IgD-negative memory B cell (primary cell): ENCODE data around the gene CD93. TPM values are rescaled to one million over a fixed set of nuclear protein-coding genes. Genes with fewer than 3 reads are reported as not detected.

ENCODE experiments used
- H3K27ac Mint-ChIP-seq, 3 donors: one replicate each; pipeline ENCODE4 v1.8.0; 2020 to 2022; ENCODE audit warnings: mild to moderate bottlenecking in 3 of 3, mixed read lengths in 3 of 3, moderate library complexity in 1 of 3
- H3K27me3 Mint-ChIP-seq: one replicate; pipeline ENCODE4 v1.8.0; 2021; ENCODE audit warnings: mixed read lengths
- H3K36me3 Mint-ChIP-seq: one replicate; pipeline ENCODE4 v1.8.0; 2020; ENCODE audit warnings: mild to moderate bottlenecking, mixed read lengths
- H3K4me1 Mint-ChIP-seq, 3 donors: one replicate each; pipeline ENCODE4 v1.8.0; 2020 to 2022; ENCODE audit warnings: mixed read lengths in 3 of 3, mild to moderate bottlenecking in 1 of 3
- H3K4me3 Mint-ChIP-seq, 4 donors: one replicate each; pipeline ENCODE4 v1.8.0; 2020 to 2022; ENCODE audit warnings: mild to moderate bottlenecking in 4 of 4, mixed read lengths in 4 of 4, moderate library complexity in 3 of 4
- H3K9me3 Mint-ChIP-seq, 3 donors: one replicate each; pipeline ENCODE4 v1.8.0; 2020 to 2021; ENCODE audit warnings: mixed read lengths in 3 of 3, mild to moderate bottlenecking in 1 of 3
- polyA plus RNA-seq: library from polyadenylated mRNA; unstranded; fragments of 300-500 nt; fragmentation: Illumina TruSeq; gene quantifications from one replicate; pipeline ENCODE4 v1.2.3, GENCODE V29; 2021

The CD93 gene
- polyA plus RNA-seq, 1 donor from 2014 or later: not detected

- Mint-ChIP-seq H3K36me3 (no peaks in the 10 kb centered on the region), H3K27me3 (peaks cover 9% of the 10 kb centered on the region), H3K27ac (no peak overlapping the region), H3K4me1 (no peaks in the 10 kb centered on the region), H3K9me3 (no peaks in the 10 kb centered on the region), H3K4me3 (no peak overlapping the region)
Measured at GRCh38 chr20:23125159-23125558, 39.0 kb upstream of the CD93 start.

DNA sequence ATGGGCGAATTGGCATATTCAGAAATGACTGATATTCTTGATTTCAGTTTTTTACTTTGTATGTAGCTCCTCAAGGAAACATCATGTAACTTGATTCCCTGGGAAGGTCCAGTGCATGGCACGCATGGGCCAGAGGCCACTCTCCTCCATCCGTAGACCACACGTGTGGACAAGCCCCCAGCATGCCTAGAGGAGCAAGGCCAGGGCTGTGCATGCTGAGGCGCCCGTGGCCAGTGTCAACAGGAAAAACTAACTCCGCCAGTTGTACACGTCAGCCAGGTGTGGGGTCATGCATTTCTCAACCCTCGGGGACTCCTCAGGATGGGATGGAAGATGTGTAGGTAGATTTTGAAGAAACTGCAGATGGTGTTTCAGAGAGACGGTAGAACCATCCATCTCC lies 37.8 kb upstream of the CD93 start:
- H3K4me1 Mint-ChIP-seq: no peaks in the 10 kb centered on the region
- H3K36me3 Mint-ChIP-seq: no peaks in the 10 kb centered on the region
- H3K9me3 Mint-ChIP-seq: no peaks in the 10 kb centered on the region
- no peak overlapping the region for H3K4me3 Mint-ChIP-seq
- H3K27ac Mint-ChIP-seq: peak overlapping the region in 1 of 3 donors; percentile 57
- peaks cover 12% of the 10 kb centered on the region for H3K27me3 Mint-ChIP-seq

- H3K27me3 Mint-ChIP-seq: peaks cover 12% of the 10 kb centered on the region
- no peaks in the 10 kb centered on the region for H3K36me3 Mint-ChIP-seq
- H3K27ac Mint-ChIP-seq: no peak overlapping the region
- H3K4me3 Mint-ChIP-seq: no peak overlapping the region
- H3K9me3 Mint-ChIP-seq: no peaks in the 10 kb centered on the region
- no peaks in the 10 kb centered on the region for H3K4me1 Mint-ChIP-seq
Measured at GRCh38 chr20:23122796-23123655, 36.9 kb upstream of the CD93 start.

DNA sequence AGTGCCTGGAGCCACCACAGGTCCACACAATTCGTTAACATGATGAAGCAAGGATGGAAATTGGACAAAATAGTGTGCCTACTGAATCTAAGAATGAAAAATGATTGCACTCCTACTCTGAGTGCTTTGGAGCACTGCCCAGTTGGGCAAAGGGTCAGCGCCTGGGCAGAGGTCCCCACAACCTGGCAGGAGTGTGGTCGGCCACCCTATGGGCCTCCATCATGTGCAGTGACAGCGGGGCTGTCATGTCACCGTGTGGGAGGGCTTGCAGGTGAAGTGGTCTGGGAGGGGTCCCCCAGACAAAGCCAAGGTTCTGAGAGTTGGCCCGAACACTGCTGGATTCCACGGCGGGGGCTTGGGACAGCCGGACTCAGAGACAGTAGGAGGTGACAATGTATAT lies 36.2 kb upstream of the CD93 start:
- no peaks in the 10 kb centered on the region for H3K36me3 Mint-ChIP-seq
- no peak overlapping the region for H3K4me3 Mint-ChIP-seq
- H3K9me3 Mint-ChIP-seq: no peaks in the 10 kb centered on the region
- H3K27me3 Mint-ChIP-seq: peaks cover 12% of the 10 kb centered on the region
- no peak overlapping the region for H3K27ac Mint-ChIP-seq
- no peaks in the 10 kb centered on the region for H3K4me1 Mint-ChIP-seq

GRCh38 chr20:23121751-23122320 lies 35.7 kb upstream of the CD93 start:
- no peak overlapping the region for H3K27ac Mint-ChIP-seq
- H3K27me3 Mint-ChIP-seq: peaks cover 15% of the 10 kb centered on the region
- no peak overlapping the region for H3K4me3 Mint-ChIP-seq
- H3K4me1 Mint-ChIP-seq: no peaks in the 10 kb centered on the region
- no peaks in the 10 kb centered on the region for H3K36me3 Mint-ChIP-seq
- no peaks in the 10 kb centered on the region for H3K9me3 Mint-ChIP-seq

DNA sequence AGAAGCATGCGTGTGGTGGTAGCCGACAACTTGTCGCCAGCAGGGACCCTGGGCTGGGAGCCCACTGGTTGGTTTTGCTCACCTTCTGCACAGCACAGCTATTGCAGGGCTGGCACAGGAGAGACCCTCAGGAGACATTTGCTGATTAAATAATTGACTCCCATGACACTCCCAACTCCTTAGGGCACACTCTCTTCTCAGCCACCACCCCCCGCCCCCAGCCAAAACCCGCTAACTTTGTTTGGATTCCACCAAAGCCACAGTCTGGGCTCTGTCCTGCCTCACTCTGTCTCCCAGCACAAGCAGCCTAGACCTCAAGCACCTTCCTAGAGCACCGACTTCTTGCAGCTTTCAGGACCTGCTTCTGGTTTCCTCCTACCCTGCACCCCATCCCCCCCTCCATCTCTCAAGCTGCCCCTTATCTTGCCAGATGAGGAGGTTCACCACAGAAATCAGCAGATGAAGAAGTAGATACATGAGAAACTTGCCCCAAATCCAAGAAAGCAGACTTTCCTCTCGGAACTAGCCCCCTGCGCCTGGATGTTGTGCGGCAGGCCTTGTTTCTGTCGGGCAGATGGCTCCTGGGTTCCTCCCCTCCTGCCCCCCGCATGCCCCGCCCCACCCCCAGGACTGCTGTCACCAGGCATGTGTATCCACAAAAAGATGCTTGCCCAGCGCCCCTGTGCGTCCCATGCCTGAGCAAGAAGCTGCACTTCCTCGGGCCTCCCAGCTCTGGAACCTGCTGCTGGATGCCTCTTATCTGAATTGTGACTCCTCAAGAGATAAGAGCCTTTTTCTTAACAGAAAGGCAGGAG lies 35.0 kb upstream of the CD93 start:
- no peaks in the 10 kb centered on the region for H3K4me1 Mint-ChIP-seq
- peak overlapping the region in 1 of 3 donors; percentile 19 for H3K27ac Mint-ChIP-seq
- no peak overlapping the region for H3K4me3 Mint-ChIP-seq
- peaks cover 15% of the 10 kb centered on the region for H3K27me3 Mint-ChIP-seq
- H3K9me3 Mint-ChIP-seq: no peaks in the 10 kb centered on the region
- H3K36me3 Mint-ChIP-seq: no peaks in the 10 kb centered on the region

- Mint-ChIP-seq H3K4me1 (no peaks in the 10 kb centered on the region), H3K36me3 (no peaks in the 10 kb centered on the region), H3K27ac (no peak overlapping the region), H3K9me3 (no peaks in the 10 kb centered on the region), H3K27me3 (peaks cover 14% of the 10 kb centered on the region), H3K4me3 (peak overlapping the region in 1 of 4 donors; percentile 43)
Measured at GRCh38 chr20:23120261-23120660, 34.1 kb upstream of the CD93 start.

DNA sequence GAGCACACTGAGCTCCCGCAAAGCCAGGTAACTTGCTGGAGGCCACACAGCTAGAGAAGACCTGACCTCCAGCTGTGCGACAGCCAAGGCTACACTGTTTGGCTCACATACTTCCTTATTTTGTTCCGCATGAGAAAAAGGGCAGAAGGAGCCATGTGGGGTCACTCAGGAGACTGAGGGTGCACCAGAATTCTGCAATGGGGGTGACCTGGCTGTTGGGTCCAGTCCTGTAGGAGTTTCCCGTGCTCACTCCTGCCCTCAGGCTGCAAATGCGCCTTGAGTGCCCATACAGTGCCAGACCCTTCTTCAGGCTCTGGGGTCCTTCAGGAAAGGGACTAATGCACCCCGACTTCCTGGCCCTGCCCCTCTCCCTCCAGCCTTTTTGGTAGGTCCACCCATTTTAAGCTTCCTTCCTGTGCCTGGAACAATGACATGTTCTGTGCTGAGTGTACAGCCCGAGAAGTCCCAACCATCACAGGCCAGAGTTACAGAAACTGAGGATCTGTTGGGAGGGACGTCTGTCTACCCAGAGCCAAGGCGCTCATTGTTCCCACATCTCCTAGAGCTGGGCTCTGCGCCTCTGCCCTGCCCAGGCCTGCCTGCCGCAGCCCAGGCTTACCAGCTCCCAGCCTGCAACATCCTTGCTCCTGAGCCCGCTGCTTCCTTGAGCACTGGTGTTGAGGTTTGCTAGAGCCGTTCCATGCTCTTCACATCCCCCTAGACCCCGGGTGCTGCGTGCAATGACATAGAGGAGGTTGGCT lies 33.5 kb upstream of the CD93 start:
- Mint-ChIP-seq H3K9me3 (no peaks in the 10 kb centered on the region), H3K27me3 (peaks cover 12% of the 10 kb centered on the region), H3K36me3 (no peaks in the 10 kb centered on the region), H3K4me3 (no peak overlapping the region), H3K27ac (no peak overlapping the region), H3K4me1 (no peaks in the 10 kb centered on the region)

DNA sequence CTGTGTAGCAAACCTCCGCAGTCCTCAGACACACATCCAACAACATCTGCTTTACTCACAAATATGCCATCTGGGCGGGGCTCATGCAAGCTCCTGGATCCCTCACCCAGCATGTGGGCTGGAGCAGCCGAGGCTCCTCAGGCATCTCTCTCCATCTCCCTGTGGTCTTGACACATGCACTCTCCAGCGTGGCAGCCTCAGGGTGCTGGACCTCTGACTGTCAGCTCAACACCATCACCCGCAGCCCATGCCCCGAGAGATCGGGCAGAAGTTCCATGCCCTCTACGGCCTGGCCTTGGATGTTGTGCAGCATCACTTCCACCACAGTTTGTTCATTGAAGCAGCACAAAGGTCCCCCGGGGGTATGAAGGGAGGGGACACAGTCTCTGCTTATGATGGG lies 32.6 kb upstream of the CD93 start:
- no peaks in the 10 kb centered on the region for H3K4me1 Mint-ChIP-seq
- H3K27ac Mint-ChIP-seq: no peak overlapping the region
- H3K36me3 Mint-ChIP-seq: no peaks in the 10 kb centered on the region
- H3K27me3 Mint-ChIP-seq: peaks cover 12% of the 10 kb centered on the region
- no peaks in the 10 kb centered on the region for H3K9me3 Mint-ChIP-seq
- no peak overlapping the region for H3K4me3 Mint-ChIP-seq

- Mint-ChIP-seq H3K27me3 (peaks cover 12% of the 10 kb centered on the region), H3K36me3 (no peaks in the 10 kb centered on the region), H3K9me3 (no peaks in the 10 kb centered on the region), H3K4me1 (no peaks in the 10 kb centered on the region), H3K27ac (no peak overlapping the region), H3K4me3 (no peak overlapping the region)
Measured at GRCh38 chr20:23118144-23118543, 32.0 kb upstream of the CD93 start.

DNA sequence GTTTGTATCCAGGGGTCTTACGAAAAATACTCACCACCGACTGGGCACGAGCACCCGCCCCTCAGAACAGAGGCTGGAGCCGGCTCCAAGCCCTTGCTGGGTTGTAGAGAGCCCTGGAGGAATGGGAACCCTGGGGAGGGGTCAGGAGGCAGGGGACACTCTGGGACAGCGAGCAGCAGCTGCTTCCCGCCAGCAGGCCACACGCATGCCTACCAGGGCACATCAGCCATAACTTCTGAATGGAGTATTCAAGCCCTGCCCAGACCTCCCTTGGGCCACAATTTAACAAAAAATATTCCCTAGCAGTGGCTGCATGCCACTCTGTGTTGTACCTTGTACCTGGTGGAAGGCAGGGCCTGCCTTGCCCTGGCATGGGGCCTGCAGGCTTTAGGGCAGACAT lies 31.6 kb upstream of the CD93 start:
- H3K27ac Mint-ChIP-seq: peak overlapping the region in 1 of 3 donors; percentile 9
- H3K4me3 Mint-ChIP-seq: no peak overlapping the region
- H3K36me3 Mint-ChIP-seq: no peaks in the 10 kb centered on the region
- no peaks in the 10 kb centered on the region for H3K9me3 Mint-ChIP-seq
- peaks cover 12% of the 10 kb centered on the region for H3K27me3 Mint-ChIP-seq
- no peaks in the 10 kb centered on the region for H3K4me1 Mint-ChIP-seq

DNA sequence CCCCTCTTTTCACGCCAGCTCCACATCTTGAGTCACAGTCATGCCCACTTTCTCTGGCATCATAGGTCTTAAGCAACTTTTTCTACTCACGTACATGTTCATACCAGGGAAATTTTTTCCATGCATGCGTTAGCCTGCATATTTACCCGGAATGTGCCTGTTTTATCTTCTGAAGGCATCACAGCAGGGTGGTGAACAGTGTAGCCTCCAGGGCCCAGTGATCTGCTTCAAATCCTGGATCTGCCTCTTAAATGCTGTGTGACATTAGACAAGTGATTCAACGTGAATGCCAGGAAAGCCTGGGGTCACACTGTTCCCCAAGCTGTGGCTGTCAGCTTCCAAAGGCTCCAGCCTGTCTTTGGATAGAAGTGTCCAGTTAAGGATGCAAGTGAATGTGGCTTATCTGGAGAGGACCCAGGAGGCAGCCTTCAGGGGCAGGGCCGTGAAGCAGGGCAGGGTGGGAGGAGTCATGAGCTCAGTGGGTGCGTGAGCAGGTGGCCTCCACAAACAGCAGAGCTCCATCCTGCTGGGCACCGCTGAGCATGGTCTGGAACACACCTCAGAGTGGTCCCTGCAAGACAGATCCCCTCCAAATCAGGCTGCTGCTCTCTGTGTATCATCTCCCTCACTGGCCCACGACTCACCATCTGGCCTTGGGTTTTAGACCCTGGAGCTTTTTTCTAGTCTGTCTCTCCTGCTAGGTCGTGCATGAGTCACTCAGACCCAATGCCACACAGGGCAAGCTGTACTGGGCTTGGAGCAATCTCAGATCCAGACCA lies 30.4 kb upstream of the CD93 start:
- H3K27ac Mint-ChIP-seq: no peak overlapping the region
- no peak overlapping the region for H3K4me3 Mint-ChIP-seq
- no peaks in the 10 kb centered on the region for H3K36me3 Mint-ChIP-seq
- H3K4me1 Mint-ChIP-seq: no peaks in the 10 kb centered on the region
- H3K27me3 Mint-ChIP-seq: peaks cover 11% of the 10 kb centered on the region
- no peaks in the 10 kb centered on the region for H3K9me3 Mint-ChIP-seq

DNA sequence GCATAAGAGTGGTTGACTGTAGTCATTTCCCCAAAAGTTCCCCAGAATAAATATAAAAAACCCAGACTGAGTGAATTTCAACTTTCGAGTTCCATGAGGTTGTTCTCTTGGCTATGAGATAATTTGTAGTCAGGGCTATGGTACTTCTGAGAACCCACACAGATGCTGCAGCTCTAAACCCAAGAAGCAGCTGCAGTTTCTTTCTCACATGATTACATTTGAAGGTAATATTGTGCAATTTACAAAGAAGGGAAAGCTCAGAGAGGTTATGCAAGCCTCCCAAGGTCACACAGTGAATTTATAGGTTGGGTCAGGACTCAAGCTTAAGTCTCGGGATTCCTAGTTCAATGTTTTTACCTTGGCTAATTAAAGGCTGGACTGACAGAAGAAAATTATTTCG lies 29.7 kb upstream of the CD93 start:
- peaks cover 9% of the 10 kb centered on the region for H3K27me3 Mint-ChIP-seq
- H3K27ac Mint-ChIP-seq: no peak overlapping the region
- H3K4me3 Mint-ChIP-seq: no peak overlapping the region
- H3K36me3 Mint-ChIP-seq: no peaks in the 10 kb centered on the region
- no peaks in the 10 kb centered on the region for H3K4me1 Mint-ChIP-seq
- no peaks in the 10 kb centered on the region for H3K9me3 Mint-ChIP-seq

GRCh38 chr20:23114448-23115082 lies 28.4 kb upstream of the CD93 start:
- Mint-ChIP-seq H3K4me1 (no peaks in the 10 kb centered on the region), H3K27ac (no peak overlapping the region), H3K4me3 (peak overlapping the region in 1 of 4 donors; percentile 18), H3K27me3 (peaks cover 4% of the 10 kb centered on the region), H3K36me3 (peaks cover 2% of the 10 kb centered on the region), H3K9me3 (peaks cover 0 to 2% (median 0%) of the 10 kb centered on the region in 3 donors)
